ENCODE measurements around the gene CUL1.

DNA sequence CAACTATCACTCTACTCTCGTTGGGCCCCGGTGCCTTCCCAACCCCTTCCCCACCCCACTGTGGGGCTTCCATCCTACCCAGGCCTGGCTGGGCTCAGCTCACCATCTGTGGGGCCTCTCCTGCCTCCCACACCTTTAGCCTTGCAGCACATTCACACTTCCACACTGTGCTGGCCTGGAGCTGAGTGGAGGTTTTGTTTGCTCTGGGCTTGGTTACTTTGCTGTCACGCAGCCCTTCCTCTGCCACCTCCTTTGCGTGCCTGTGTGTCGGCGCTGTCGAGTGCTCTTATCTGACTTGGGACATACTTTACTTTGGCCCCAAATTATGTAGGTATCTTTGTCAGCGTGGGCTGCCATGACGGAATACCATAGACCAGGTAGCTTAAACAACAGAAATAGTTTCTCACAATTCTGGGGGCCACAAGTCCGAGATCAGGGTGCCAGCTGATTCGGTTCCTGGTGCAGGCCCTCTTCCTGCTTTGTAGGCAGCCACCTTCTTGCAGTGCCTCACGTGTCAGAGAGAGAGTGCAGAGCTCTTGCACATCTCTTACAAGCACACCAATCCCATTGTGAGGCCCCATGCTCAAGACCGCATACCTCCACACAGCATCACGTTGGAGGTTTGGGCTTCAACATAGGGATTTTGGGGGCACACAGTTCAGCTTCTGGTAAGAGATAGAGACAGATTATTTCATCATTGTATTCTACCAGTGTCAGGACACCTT lies 89.0 kb downstream of the CUL1 start:
- TF ChIP-seq EZH2 (IDR thresholded peaks at IDR 0.05; ENCODE audit: low read depth, unreplicated experiment) (no peak), EZH2phosphoT487 (IDR thresholded peaks at IDR 0.05; ENCODE audit: unreplicated experiment) (no peak), ZNF331 (CRISPR knock-in tag; IDR thresholded peaks at IDR 0.05; ENCODE audit: low read depth) (no peak), CTCF (conservative IDR thresholded peaks at IDR 0.05; ENCODE audit: low read depth in 2 of 2) (no peak), POLR2AphosphoS5 (IDR thresholded peaks at IDR 0.05; ENCODE audit: low read depth) (no peak), ETS1 (IDR thresholded peaks at IDR 0.05) (no peak), STAT1 (IDR thresholded peaks at IDR 0.05; ENCODE audit: unreplicated experiment) (no peak), CREB1 (CRISPR knock-in tag; IDR thresholded peaks at IDR 0.05; ENCODE audit: low read depth) (no peak), NANOG (IDR thresholded peaks at IDR 0.05; ENCODE audit: borderline replicate concordance) (no peak), JUNB (IDR thresholded peaks at IDR 0.05; ENCODE audit: unreplicated experiment) (no peak), ZNF114 (CRISPR knock-in tag; IDR thresholded peaks at IDR 0.05) (no peak)
- TF ChIP-seq, protein P1, sequence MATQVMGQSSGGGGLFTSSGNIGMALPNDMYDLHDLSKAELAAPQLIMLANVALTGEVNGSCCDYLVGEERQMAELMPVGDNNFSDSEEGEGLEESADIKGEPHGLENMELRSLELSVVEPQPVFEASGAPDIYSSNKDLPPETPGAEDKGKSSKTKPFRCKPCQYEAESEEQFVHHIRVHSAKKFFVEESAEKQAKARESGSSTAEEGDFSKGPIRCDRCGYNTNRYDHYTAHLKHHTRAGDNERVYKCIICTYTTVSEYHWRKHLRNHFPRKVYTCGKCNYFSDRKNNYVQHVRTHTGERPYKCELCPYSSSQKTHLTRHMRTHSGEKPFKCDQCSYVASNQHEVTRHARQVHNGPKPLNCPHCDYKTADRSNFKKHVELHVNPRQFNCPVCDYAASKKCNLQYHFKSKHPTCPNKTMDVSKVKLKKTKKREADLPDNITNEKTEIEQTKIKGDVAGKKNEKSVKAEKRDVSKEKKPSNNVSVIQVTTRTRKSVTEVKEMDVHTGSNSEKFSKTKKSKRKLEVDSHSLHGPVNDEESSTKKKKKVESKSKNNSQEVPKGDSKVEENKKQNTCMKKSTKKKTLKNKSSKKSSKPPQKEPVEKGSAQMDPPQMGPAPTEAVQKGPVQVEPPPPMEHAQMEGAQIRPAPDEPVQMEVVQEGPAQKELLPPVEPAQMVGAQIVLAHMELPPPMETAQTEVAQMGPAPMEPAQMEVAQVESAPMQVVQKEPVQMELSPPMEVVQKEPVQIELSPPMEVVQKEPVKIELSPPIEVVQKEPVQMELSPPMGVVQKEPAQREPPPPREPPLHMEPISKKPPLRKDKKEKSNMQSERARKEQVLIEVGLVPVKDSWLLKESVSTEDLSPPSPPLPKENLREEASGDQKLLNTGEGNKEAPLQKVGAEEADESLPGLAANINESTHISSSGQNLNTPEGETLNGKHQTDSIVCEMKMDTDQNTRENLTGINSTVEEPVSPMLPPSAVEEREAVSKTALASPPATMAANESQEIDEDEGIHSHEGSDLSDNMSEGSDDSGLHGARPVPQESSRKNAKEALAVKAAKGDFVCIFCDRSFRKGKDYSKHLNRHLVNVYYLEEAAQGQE (IDR thresholded peaks at IDR 0.05; ENCODE audit: unreplicated experiment) = no peak
